ENCODE data around the gene SUSD6. TPM values are rescaled to one million over a fixed set of nuclear protein-coding genes. Genes with fewer than 3 reads are reported as not detected.
"Not testable (repeated sequence)": the region's sequence is repeated elsewhere in the genome, so short reads cannot be mapped to it uniquely, and the experiment has no call there.

SUSD6 gene
- total RNA-seq, 1 experiment from 2014 or later = 24.1 TPM

DNA sequence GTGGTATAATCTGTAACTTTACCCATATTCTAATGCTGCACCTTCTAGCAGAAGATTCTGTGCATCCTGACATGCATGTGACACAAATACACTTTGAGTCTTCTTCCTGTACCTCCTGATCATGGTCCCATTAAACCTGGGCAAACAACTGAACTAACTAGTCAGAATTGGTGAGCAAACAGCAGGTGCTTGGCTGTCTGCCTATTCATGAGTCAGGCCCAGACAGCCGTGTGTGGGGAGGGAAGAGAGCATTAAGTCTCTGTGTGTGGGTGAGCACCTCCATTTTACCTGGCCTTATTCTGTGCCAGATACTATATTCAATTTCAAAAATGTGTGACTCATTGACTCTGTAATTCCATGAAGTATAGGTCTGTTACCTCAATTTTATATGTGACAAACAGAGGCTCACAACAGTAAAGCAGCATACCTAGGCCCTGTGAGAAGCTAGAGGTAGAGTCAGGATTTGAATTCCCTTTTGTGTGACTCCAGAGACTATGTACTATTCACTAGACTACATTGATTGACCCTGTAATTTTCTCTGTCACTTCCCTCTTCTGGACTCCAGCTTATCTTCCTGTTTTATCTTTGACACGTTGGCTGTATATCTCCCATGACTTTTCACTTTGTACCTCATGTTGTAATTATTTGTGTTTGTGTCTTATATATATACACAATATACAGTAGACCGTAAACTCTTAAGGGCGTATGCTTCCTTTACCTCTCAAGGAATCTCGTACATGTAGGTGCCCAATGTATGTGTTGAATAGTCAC lies 32.2 kb downstream of the SUSD6 start:
- peak; percentile 88 to 98 for DNase-seq
- intact Hi-C loops (cut with micrococcal nuclease; ENCODE audit: unreplicated experiment) = loop anchor here (1.0 kb wide), 1 partner anchor 15 kb away; no protein-coding TSS in a partner anchor
- Histone ChIP-seq H3K27ac (peak overlapping the region; percentile 77), H3K36me3 (ENCODE audit: low read depth) (no peaks in the 10 kb centered on the region; the same call in 1 of the 2 replicates), H3K4me3 (no peak overlapping the region), H4K20me1 (ENCODE audit: insufficient read depth) (no peaks in the 10 kb centered on the region), H3K9me3 (ENCODE audit: insufficient read depth, low read depth) (peaks cover 12% of the 10 kb centered on the region), H3K4me1 (replicated peaks; ENCODE audit: insufficient read depth) (peaks cover 43% of the 10 kb centered on the region), H3K9me2 (ENCODE audit: insufficient read depth) (no peaks in the 10 kb centered on the region), H3F3A (ENCODE audit: insufficient read depth, low read depth) (peaks cover 44% of the 10 kb centered on the region), H3K79me2 (ENCODE audit: low read depth) (no peaks in the 10 kb centered on the region), H3K4me2 (peak overlapping the region; percentile 36), H2AFZ (no peak overlapping the region), H3K27me3 (ENCODE audit: insufficient read depth, low read depth) (no peaks in the 10 kb centered on the region)
- TSS peak; percentile 54 for BruUV-seq (replicated peaks)
- ChIA-PET POLR2A (ENCODE audit: unreplicated experiment) (interaction anchor here (0.6 kb wide), 1 partner anchor 65 kb away, joined by 6 read pairs; no protein-coding TSS in a partner anchor), CTCF (no interaction called here)
- TF ChIP-seq, protein P1, sequence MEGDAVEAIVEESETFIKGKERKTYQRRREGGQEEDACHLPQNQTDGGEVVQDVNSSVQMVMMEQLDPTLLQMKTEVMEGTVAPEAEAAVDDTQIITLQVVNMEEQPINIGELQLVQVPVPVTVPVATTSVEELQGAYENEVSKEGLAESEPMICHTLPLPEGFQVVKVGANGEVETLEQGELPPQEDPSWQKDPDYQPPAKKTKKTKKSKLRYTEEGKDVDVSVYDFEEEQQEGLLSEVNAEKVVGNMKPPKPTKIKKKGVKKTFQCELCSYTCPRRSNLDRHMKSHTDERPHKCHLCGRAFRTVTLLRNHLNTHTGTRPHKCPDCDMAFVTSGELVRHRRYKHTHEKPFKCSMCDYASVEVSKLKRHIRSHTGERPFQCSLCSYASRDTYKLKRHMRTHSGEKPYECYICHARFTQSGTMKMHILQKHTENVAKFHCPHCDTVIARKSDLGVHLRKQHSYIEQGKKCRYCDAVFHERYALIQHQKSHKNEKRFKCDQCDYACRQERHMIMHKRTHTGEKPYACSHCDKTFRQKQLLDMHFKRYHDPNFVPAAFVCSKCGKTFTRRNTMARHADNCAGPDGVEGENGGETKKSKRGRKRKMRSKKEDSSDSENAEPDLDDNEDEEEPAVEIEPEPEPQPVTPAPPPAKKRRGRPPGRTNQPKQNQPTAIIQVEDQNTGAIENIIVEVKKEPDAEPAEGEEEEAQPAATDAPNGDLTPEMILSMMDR (conservative IDR thresholded peaks at IDR 0.05) = no peak
- no peak for TF ChIP-seq EZH2 (IDR thresholded peaks at IDR 0.05; ENCODE audit: low read depth)

DNA sequence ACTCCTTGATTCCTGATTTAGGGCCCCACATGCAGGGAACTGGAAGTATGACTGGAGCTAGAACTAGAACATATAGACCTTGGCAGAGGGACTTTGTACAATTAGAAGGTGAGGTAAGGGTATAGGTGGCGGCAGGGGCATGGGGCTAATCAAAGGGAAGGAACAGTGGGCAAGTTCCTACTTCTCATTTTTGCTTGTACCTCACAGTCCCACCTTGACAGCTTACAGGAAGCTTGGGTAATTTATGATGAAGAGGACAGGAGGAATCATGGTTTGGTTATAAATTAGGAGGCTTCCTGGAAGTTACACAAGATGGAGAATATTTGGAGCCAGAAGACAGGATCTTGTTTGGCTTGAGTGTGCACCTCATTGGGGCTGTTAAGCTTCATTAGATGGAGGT lies 33.4 kb downstream of the SUSD6 start:
- ChIA-PET POLR2A (ENCODE audit: unreplicated experiment) (interaction anchor here (0.5 kb wide), 1 partner anchor 21 kb away, joined by 4 read pairs; no protein-coding TSS in a partner anchor), CTCF (interaction anchor here (0.7 kb wide), 2 partner anchors 10 to 74 kb away, joined by 3 to 7 read pairs; no protein-coding TSS in a partner anchor)
- peaks cover 55% of the 10 kb centered on the region for H3K4me1 ChIP-seq (replicated peaks; ENCODE audit: insufficient read depth)
- no peak for TF ChIP-seq EZH2 (IDR thresholded peaks at IDR 0.05; ENCODE audit: low read depth)
- TF ChIP-seq, protein P1 (conservative IDR thresholded peaks at IDR 0.05) = no peak
- no peak overlapping the region; the same call in 1 of the 2 replicates for H3K4me2 ChIP-seq
- H3F3A ChIP-seq (ENCODE audit: insufficient read depth, low read depth) = peaks cover 44% of the 10 kb centered on the region
- BruUV-seq (replicated peaks) = no TSS peak
- H3K9me2 ChIP-seq (ENCODE audit: insufficient read depth) = no peaks in the 10 kb centered on the region
- no peak overlapping the region for H2AFZ ChIP-seq
- no peaks in the 10 kb centered on the region for H3K27me3 ChIP-seq (ENCODE audit: insufficient read depth, low read depth)
- intact Hi-C loops (cut with micrococcal nuclease; ENCODE audit: unreplicated experiment) = no loop called here
- H3K4me3 ChIP-seq = no peak overlapping the region
- H3K27ac ChIP-seq = peak overlapping the region; percentile 77
- H4K20me1 ChIP-seq (ENCODE audit: insufficient read depth) = no peaks in the 10 kb centered on the region
- DNase-seq = no peak
- no peaks in the 10 kb centered on the region; the same call in 1 of the 2 replicates for H3K36me3 ChIP-seq (ENCODE audit: low read depth)
- H3K79me2 ChIP-seq (ENCODE audit: low read depth) = peaks cover 4% of the 10 kb centered on the region; the same call in 1 of the 2 replicates
- H3K9me3 ChIP-seq (ENCODE audit: insufficient read depth, low read depth) = peaks cover 12% of the 10 kb centered on the region

DNA sequence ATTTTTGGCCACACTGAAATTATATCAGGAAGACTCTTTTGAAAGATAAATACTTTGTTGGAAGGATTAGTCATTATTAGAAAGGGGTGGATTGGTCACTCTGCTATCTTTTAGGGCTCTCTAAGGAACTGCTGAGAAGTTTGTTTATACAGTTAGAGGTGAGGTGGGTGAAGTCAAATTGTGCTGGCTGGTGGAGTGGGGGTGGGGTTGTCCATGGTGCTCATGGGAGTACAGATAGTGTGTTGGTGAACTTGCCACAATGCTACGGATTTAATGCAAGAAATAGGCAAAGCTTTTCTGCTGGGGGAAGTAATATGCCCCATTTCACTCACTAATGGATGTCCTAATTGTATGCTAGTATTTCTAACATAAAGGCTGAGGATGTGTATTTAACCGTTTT lies 35.8 kb downstream of the SUSD6 start:
- intact Hi-C loops (cut with micrococcal nuclease; ENCODE audit: unreplicated experiment) = no loop called here
- Histone ChIP-seq H3K4me2 (peak overlapping the region; percentile 7; the same call in 1 of the 2 replicates), H3K4me1 (replicated peaks; ENCODE audit: insufficient read depth) (peaks cover 79% of the 10 kb centered on the region)

DNA sequence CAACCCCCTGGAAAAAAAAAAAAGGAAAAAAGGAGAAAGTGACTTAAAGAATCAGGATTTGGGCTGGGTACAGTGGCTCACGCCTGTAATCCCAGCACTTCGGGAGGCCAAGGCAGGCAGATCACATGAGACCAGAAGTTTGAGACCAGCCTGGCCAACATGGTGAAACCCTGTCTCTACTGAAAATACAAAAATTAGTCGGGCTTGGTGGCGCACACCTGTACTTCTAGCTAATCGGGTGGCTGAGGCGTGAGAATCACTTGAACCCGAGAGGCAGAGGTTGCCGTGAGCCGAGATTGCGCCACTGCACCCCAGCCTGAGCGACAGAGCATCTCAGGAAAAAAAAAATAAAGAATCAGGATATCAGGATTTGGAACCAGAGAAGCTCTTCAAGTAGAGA lies 36.2 kb downstream of the SUSD6 start:
- H3K79me2 ChIP-seq (ENCODE audit: low read depth); H3K36me3 ChIP-seq (ENCODE audit: low read depth); H2AFZ ChIP-seq; H3K9me2 ChIP-seq (ENCODE audit: insufficient read depth); H4K20me1 ChIP-seq (ENCODE audit: insufficient read depth); H3K27ac ChIP-seq; intact Hi-C loops (cut with micrococcal nuclease; ENCODE audit: unreplicated experiment); H3K4me3 ChIP-seq; BruUV-seq (replicated peaks); H3K9me3 ChIP-seq (ENCODE audit: insufficient read depth, low read depth); CTCF ChIA-PET; H3K27me3 ChIP-seq (ENCODE audit: insufficient read depth, low read depth); POLR2A ChIA-PET (ENCODE audit: unreplicated experiment): not testable (repeated sequence)
- Histone ChIP-seq H3K4me2 (peak overlapping the region; percentile 7; the same call in 1 of the 2 replicates), H3F3A (ENCODE audit: insufficient read depth, low read depth) (peaks cover 50% of the 10 kb centered on the region), H3K4me1 (replicated peaks; ENCODE audit: insufficient read depth) (peaks cover 82% of the 10 kb centered on the region)
- DNase-seq = peak in 1 of 2 experiments; percentile 8

More for the DNA sequence above, 35.8 kb downstream of the SUSD6 start:
- ChIA-PET POLR2A (ENCODE audit: unreplicated experiment) (no interaction called here), CTCF (no interaction called here)
- Histone ChIP-seq H3K9me3 (ENCODE audit: insufficient read depth, low read depth) (no peaks in the 10 kb centered on the region), H3K27ac (no peak overlapping the region), H3K36me3 (ENCODE audit: low read depth) (no peaks in the 10 kb centered on the region; the same call in 1 of the 2 replicates), H3K27me3 (ENCODE audit: insufficient read depth, low read depth) (no peaks in the 10 kb centered on the region), H3F3A (ENCODE audit: insufficient read depth, low read depth) (peaks cover 54% of the 10 kb centered on the region), H3K4me3 (no peak overlapping the region), H3K79me2 (ENCODE audit: low read depth) (peaks cover 4% of the 10 kb centered on the region; the same call in 1 of the 2 replicates), H3K9me2 (ENCODE audit: insufficient read depth) (no peaks in the 10 kb centered on the region), H2AFZ (no peak overlapping the region), H4K20me1 (ENCODE audit: insufficient read depth) (no peaks in the 10 kb centered on the region)
- TF ChIP-seq EZH2 (IDR thresholded peaks at IDR 0.05; ENCODE audit: low read depth) = no peak
- TF ChIP-seq, protein P1 (conservative IDR thresholded peaks at IDR 0.05) = no peak
- no TSS peak for BruUV-seq (replicated peaks)
- DNase-seq = peak in 1 of 2 experiments; percentile 28

Measured in PC-9 (cell line).